Measurements from ENCODE around the gene TFRC. TPM values are rescaled to one million over a fixed set of nuclear protein-coding genes. Genes with fewer than 3 reads are reported as not detected.
"Not testable (repeated sequence)": the region's sequence is repeated elsewhere in the genome, so short reads cannot be mapped to it uniquely, and the experiment has no call there.

Gene TFRC
- total and polyA plus RNA-seq, 7 donors, result 11.4 to 85.1 (median 51.0) TPM

DNA sequence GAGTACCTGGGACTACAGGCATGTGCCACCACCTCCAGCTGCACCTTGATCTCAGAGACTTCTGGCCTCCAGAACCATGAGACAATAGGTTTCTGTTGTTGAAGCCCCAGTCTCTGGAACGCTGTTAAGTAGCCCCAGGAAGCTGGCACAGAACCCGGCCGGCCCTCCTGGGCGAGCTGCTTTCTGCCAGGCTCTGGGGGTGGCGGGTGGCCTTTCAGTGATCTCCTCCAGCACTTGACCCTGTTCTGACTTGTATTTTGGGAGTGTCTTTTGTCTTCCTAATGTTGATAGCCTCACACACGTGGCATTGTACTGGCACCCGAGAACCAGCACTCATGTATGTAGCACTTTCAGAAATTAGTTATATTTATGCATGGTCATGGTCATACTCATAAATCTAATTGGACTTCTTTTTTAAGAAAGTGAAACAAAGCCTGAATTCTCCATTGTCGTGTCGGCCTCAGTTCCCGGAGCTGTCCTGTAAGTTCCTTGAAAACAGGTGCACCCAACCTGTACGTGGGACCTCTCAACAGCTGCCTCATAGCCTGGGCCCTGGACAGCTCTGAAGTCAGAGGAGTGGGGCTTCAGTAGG is 74.0 kb downstream of the TFRC start:
- H3K4me1 ChIP-seq, result no peaks in the 10 kb centered on the region
- no peak overlapping the region for H3K27ac ChIP-seq
- no peaks in the 10 kb centered on the region for H3K9me3 ChIP-seq
- H3K27me3 ChIP-seq, result peaks cover 0 to 12% (median 0%) of the 10 kb centered on the region in 3 donors
- intact Hi-C loops (cut with DNase I), result no loop called here
- no peaks in the 10 kb centered on the region for H3K36me3 ChIP-seq
- TF ChIP-seq, protein P1, sequence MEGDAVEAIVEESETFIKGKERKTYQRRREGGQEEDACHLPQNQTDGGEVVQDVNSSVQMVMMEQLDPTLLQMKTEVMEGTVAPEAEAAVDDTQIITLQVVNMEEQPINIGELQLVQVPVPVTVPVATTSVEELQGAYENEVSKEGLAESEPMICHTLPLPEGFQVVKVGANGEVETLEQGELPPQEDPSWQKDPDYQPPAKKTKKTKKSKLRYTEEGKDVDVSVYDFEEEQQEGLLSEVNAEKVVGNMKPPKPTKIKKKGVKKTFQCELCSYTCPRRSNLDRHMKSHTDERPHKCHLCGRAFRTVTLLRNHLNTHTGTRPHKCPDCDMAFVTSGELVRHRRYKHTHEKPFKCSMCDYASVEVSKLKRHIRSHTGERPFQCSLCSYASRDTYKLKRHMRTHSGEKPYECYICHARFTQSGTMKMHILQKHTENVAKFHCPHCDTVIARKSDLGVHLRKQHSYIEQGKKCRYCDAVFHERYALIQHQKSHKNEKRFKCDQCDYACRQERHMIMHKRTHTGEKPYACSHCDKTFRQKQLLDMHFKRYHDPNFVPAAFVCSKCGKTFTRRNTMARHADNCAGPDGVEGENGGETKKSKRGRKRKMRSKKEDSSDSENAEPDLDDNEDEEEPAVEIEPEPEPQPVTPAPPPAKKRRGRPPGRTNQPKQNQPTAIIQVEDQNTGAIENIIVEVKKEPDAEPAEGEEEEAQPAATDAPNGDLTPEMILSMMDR (IDR thresholded peaks at IDR 0.05), result no peak
- TF ChIP-seq EP300 (IDR thresholded peaks at IDR 0.05) (no peak), POLR2AphosphoS5 (IDR thresholded peaks at IDR 0.05) (no peak), POLR2A (IDR thresholded peaks at IDR 0.05) (no peak)
- no peak overlapping the region for H3K4me3 ChIP-seq
- 71 to 83% methylated on average over 11 of the region's 11 CpGs for WGBS, 2 donors
- DNase-seq, result peak; percentile 24

DNA sequence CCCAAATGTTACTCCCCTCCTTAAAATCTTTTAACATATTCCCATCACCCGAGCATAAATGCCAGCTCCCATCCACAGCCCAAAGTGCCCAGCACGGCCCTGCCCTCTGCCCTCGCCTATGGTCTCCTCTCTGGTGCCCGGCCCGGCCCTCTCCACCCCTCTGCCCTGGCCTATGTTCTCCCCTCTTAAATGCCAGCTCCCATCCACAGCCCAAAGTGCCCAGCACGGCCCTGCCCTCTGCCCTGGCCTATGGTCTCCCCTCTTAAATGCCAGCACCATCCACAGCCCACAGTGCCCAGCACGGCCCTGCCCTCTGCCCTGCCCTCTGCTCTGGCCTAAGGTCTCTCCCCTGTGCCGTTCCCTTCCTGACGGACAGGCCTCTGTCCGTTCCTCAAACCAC is 76.6 kb downstream of the TFRC start:
- peak; percentile 20 for DNase-seq
- WGBS, 2 donors, result 76 to 82% methylated on average over 10 of the region's 10 CpGs
- H3K36me3 ChIP-seq; intact Hi-C loops (cut with DNase I); H3K4me3 ChIP-seq; H3K4me1 ChIP-seq; H3K27ac ChIP-seq; H3K9me3 ChIP-seq: not testable (repeated sequence)
- H3K27me3 ChIP-seq, result peaks cover 0 to 14% (median 0%) of the 10 kb centered on the region in 3 donors

DNA sequence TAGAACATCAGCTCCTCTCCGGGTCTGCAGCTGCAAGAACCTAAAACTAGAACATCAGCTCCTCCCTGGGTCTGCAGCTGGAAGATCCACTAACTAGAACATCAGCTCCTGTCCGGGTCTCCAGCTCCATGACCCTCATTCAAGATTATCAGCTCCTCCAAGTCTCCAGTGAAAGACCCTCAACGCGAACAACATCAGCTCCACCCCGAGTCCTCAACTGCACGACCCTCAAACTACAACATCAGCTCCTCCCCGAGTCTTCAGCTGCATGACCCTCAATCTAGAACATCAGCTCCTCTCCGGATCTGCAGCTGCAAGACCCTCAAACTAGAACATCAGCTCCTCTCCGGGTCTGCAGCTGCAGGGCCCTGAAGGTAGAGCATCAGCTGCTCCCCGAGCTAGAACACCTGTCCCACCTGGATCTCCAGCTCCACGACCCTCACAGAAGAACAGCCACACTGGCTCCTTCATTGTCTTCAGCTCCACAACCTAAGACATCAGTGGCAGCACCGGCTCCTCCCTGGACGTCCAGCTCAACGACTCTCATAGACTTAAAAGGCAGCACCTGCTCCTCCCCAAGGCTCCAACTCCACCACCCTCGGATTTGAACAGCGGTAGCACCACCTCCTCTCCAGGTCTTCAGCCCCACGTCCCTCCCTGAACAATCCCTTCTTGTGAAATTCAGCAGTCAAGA is 77.4 kb downstream of the TFRC start:
- peaks cover 0 to 23% (median 0%) of the 10 kb centered on the region in 3 donors for H3K27me3 ChIP-seq
- intact Hi-C loops (cut with DNase I); H3K4me3 ChIP-seq; H3K9me3 ChIP-seq; H3K27ac ChIP-seq; H3K36me3 ChIP-seq; H3K4me1 ChIP-seq: not testable (repeated sequence)
- peak; percentile 48 for DNase-seq
- WGBS, 2 donors, result 82 to 85% methylated on average over 17 of the region's 17 CpGs

DNA sequence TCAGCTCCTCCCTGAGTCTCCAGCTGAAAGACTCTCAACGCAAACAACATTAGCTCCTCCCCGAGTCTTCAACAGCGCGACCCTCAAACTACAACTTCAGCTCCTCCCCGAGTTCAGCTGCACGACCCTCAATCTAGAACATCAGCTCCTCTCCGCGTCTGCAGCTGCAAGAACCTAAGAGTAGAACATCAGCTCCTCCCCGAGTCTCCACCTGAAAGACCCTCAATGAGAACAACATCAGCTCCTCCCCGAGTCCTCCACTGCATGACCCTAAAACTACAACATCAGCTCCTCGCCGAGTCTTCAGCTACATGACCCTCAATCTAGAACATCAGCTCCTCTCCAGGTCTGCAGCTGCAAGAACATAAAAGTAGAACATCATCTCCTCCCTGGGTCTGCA is 78.3 kb downstream of the TFRC start:
- Histone ChIP-seq H3K4me1 (no peaks in the 10 kb centered on the region), H3K9me3 (no peaks in the 10 kb centered on the region), H3K36me3 (no peaks in the 10 kb centered on the region), H3K27me3 (peaks cover 0 to 22% (median 0%) of the 10 kb centered on the region in 3 donors), H3K4me3 (no peak overlapping the region), H3K27ac (no peak overlapping the region)
- peak; percentile 33 for DNase-seq
- intact Hi-C loops (cut with DNase I), result no loop called here
- 93 to 95% methylated on average over 12 of the region's 12 CpGs for WGBS, 2 donors
- TF ChIP-seq POLR2A (IDR thresholded peaks at IDR 0.05), result no peak
- TF ChIP-seq EP300 (IDR thresholded peaks at IDR 0.05), result no peak
- no peak for TF ChIP-seq POLR2AphosphoS5 (IDR thresholded peaks at IDR 0.05)
- TF ChIP-seq, protein P1 (IDR thresholded peaks at IDR 0.05), result no peak

DNA sequence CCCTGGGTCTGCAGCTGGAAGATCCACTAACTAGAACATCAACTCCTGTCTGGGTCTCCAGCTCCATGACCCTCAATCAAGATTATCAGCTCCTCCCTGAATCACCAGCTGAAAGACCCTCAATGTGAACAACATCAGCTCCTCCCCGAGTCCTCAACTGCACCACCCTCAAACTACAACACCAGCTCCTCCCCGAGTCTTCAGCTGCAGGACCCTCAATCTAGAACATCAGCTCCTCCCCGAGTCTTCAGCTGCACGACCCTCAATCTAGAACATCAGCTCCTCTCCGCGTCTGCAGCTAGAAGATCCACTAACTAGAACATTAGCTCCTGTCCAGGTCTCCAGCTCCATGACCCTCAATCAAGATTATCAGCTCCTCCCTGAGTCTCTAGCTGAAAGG is 79.2 kb downstream of the TFRC start:
- peaks cover 0 to 15% (median 0%) of the 10 kb centered on the region in 3 donors for H3K27me3 ChIP-seq
- H3K4me3 ChIP-seq; H3K4me1 ChIP-seq; H3K27ac ChIP-seq; H3K9me3 ChIP-seq; H3K36me3 ChIP-seq; intact Hi-C loops (cut with DNase I): not testable (repeated sequence)
- DNase-seq, result peak; percentile 34
- 93 to 94% methylated on average over 6 of the region's 6 CpGs for WGBS, 2 donors

DNA sequence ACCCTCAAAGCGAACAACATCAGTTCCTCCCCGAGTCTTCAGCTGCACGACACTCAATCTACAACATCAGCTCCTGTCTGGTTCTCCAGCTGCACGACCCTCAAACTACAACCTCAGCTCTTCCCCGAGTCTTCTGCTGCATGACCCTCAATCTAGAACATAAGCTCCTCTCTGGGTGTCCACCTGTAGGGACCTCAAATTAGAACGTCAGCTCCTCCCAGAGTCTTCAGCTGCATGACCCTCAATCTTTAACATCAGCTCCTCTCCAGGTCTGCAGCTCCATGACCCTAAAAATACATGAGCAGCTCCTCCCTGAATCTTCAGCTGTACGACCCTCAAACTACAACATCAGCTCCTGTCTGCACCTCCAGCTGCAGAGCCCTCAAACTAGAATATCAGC is 80.7 kb downstream of the TFRC start:
- H3K4me1 ChIP-seq; H3K9me3 ChIP-seq; H3K36me3 ChIP-seq; intact Hi-C loops (cut with DNase I); H3K4me3 ChIP-seq; H3K27ac ChIP-seq; DNase-seq: not testable (repeated sequence)
- H3K27me3 ChIP-seq, result peaks cover 0 to 14% (median 0%) of the 10 kb centered on the region in 3 donors
- whole genome bisulfite sequencing, 2 donors, result 89 to 91% methylated on average over 7 of the region's 7 CpGs

DNA sequence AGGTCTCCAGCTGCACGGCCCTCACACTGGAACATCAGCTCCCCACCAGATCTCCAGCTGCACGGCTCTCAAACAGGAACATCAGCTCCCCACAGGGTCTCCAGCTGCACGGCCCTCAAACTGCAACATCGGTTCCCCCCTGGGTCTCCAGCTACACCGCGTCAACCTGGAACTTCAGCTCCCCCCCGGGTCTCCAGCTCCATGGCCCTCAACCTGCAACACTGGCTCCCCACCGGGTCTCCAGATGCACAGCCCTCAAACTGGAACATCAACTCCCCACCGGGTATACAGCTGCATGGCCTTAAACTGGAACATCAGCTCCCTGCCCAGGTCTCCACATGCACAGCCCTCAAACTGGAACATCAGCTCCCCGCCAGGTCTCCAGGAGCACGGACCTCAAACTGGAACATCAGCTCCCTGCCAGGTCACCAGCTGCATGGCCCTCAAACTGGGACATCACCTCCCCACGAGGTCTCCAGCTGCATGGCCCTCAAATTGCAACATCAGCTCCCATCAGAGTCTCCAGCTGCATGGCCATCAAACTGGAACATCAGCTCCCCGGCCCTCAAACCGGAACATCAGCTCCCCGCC is 81.4 kb downstream of the TFRC start:
- H3K27ac ChIP-seq; H3K4me1 ChIP-seq; intact Hi-C loops (cut with DNase I); H3K36me3 ChIP-seq; H3K9me3 ChIP-seq; H3K4me3 ChIP-seq: not testable (repeated sequence)
- 83 to 89% methylated on average over 15 of the region's 15 CpGs for WGBS, 2 donors
- peaks cover 0 to 14% (median 0%) of the 10 kb centered on the region in 3 donors for H3K27me3 ChIP-seq
- peak; percentile 50 for DNase-seq
